ENCODE results near the gene USF2. TPM values are rescaled to one million over a fixed set of nuclear protein-coding genes. Genes with fewer than 3 reads are reported as not detected.

Gene USF2
- total RNA-seq, 1 experiment from 2014 or later, result 121 TPM

GRCh38 chr19:35309481-35310279, 40.9 kb downstream of the USF2 start:
- intact Hi-C loops (cut with micrococcal nuclease; ENCODE audit: unreplicated experiment) (no loop called here), in situ Hi-C loops (cut with HindIII; ENCODE audit: low pct_unique_long_range_greater_than_20kb, low sequenced_read_pairs) (no loop called here)
- no TSS peak for BruUV-seq (replicated peaks)
- CTCF ChIA-PET, result interaction anchor here (0.7 kb wide), 1 partner anchor 34 kb away, joined by 3 read pairs; no protein-coding TSS in a partner anchor
- no peaks in the 10 kb centered on the region for H3K36me3 ChIP-seq (ENCODE audit: control insufficient read depth, insufficient read depth, low read length)
- H3K27ac ChIP-seq (ENCODE audit: low read length), result no peak overlapping the region
- POLR2A ChIA-PET, result no interaction called here
- TF ChIP-seq POLR2AphosphoS5 (IDR thresholded peaks at IDR 0.05; ENCODE audit: low read depth, low read length), result no peak
- no peak for TF ChIP-seq SIN3A (IDR thresholded peaks at IDR 0.05; ENCODE audit: borderline replicate concordance, insufficient read depth, low read depth, low read length)
- no peak for TF ChIP-seq REST (IDR thresholded peaks at IDR 0.05; ENCODE audit: insufficient read depth in 1 of 2, low read depth in 2 of 2, low read length in 1 of 2)
- no peak for TF ChIP-seq TCF7L2 (IDR thresholded peaks at IDR 0.05; ENCODE audit: low read depth, low read length)
- TF ChIP-seq CTCF (IDR thresholded peaks at IDR 0.05), result no peak
- no peak for DNase-seq (ENCODE audit: low read depth, low spot score)
- no peak for ATAC-seq
- no peak overlapping the region for H3K4me3 ChIP-seq (ENCODE audit: low read depth in 2 of 2, low read length in 2 of 2)
- 0 out of 2 replicates have a peak, but pooled peaks cover 5% of the 10 kb centered on the region for H3K4me1 ChIP-seq (ENCODE audit: control insufficient read depth, insufficient read depth, low read length)
- H3K9me3 ChIP-seq (ENCODE audit: control insufficient read depth, insufficient read depth, low read depth, low read length), result no peaks in the 10 kb centered on the region
- H3K27me3 ChIP-seq (ENCODE audit: control insufficient read depth, insufficient read depth, low read length), result no peaks in the 10 kb centered on the region

- no peak overlapping the region for H3K27ac ChIP-seq (ENCODE audit: low read length)
Observed at GRCh38 chr19:35310331-35310730, 41.6 kb downstream of the USF2 start.

More at GRCh38 chr19:35310331-35310730, 41.6 kb downstream of the USF2 start:
- 0 out of 2 replicates have a peak, but pooled peaks cover 5% of the 10 kb centered on the region for H3K4me1 ChIP-seq (ENCODE audit: control insufficient read depth, insufficient read depth, low read length)
- DNase-seq (ENCODE audit: low read depth, low spot score) (no peak), ATAC-seq (no peak)
- BruUV-seq (replicated peaks), result no TSS peak
- no peak for TF ChIP-seq REST (IDR thresholded peaks at IDR 0.05; ENCODE audit: insufficient read depth in 1 of 2, low read depth in 2 of 2, low read length in 1 of 2)
- TF ChIP-seq SIN3A (IDR thresholded peaks at IDR 0.05; ENCODE audit: borderline replicate concordance, insufficient read depth, low read depth, low read length), result no peak
- TF ChIP-seq CTCF (IDR thresholded peaks at IDR 0.05), result no peak
- TF ChIP-seq TCF7L2 (IDR thresholded peaks at IDR 0.05; ENCODE audit: low read depth, low read length), result no peak
- no peak for TF ChIP-seq POLR2AphosphoS5 (IDR thresholded peaks at IDR 0.05; ENCODE audit: low read depth, low read length)
- H3K36me3 ChIP-seq (ENCODE audit: control insufficient read depth, insufficient read depth, low read length), result no peaks in the 10 kb centered on the region
- CTCF ChIA-PET, result interaction anchor here (0.7 kb wide), 1 partner anchor 35 kb away, joined by 3 read pairs; no protein-coding TSS in a partner anchor
- no peaks in the 10 kb centered on the region for H3K27me3 ChIP-seq (ENCODE audit: control insufficient read depth, insufficient read depth, low read length)
- POLR2A ChIA-PET, result no interaction called here
- in situ Hi-C loops (cut with HindIII; ENCODE audit: low pct_unique_long_range_greater_than_20kb, low sequenced_read_pairs), result no loop called here
- H3K4me3 ChIP-seq (ENCODE audit: low read depth in 2 of 2, low read length in 2 of 2), result no peak overlapping the region
- intact Hi-C loops (cut with micrococcal nuclease; ENCODE audit: unreplicated experiment), result no loop called here
- H3K9me3 ChIP-seq (ENCODE audit: control insufficient read depth, insufficient read depth, low read depth, low read length), result no peaks in the 10 kb centered on the region

Measured in Panc1 (cell line).